Thymus (tissue), 11 donors: ENCODE measurements around the gene MYO7A. TPM values are rescaled to one million over a fixed set of nuclear protein-coding genes. Genes with fewer than 3 reads are reported as not detected.

Experiments
- DNase-seq, 9 donors: peaks; one replicate each; pipeline ENCODE4 v3.0.0-alpha.2; 2013; ENCODE audit warnings: low spot score in 9 of 9, low read depth in 6 of 9, missing footprints in 1 of 9
- H3K27ac ChIP-seq, 2 donors: one replicate each; pipeline ENCODE4 v1.5.1; 2013; ENCODE audit warnings: control low read depth in 1 of 2, low read depth in 1 of 2, low read length in 1 of 2, mild to moderate bottlenecking in 1 of 2, moderate library complexity in 1 of 2
- H3K27me3 ChIP-seq, 2 donors: one replicate each; pipeline ENCODE4 v1.5.1; 2013; ENCODE audit warnings: low read length in 1 of 2; ENCODE audit not compliant: control insufficient read depth in 2 of 2, insufficient read depth in 1 of 2
- H3K36me3 ChIP-seq, 2 donors: one replicate each; pipeline ENCODE4 v1.5.1; 2013; ENCODE audit warnings: low read length in 1 of 2, mild to moderate bottlenecking in 1 of 2, moderate library complexity in 1 of 2; ENCODE audit not compliant: control insufficient read depth in 2 of 2, insufficient read depth in 2 of 2
- H3K4me1 ChIP-seq, 2 donors: one replicate each; pipeline ENCODE4 v1.5.1; 2013; ENCODE audit warnings: low read length in 2 of 2; ENCODE audit not compliant: control insufficient read depth in 2 of 2, insufficient read depth in 2 of 2
- H3K4me3 ChIP-seq, 2 donors: one replicate each; pipeline ENCODE4 v1.5.1; 2013; ENCODE audit warnings: low read length in 2 of 2, control low read depth in 1 of 2, mild to moderate bottlenecking in 1 of 2
- H3K9me3 ChIP-seq, 2 donors: one replicate each; pipeline ENCODE4 v1.5.1; 2013; ENCODE audit warnings: low read length in 1 of 2, mild to moderate bottlenecking in 1 of 2; ENCODE audit not compliant: control insufficient read depth in 2 of 2, insufficient read depth in 1 of 2
- WGBS: extraction: QIAGEN DNeasy Blood & Tissue Kit; methylation state at CpG from one replicate; pipeline ENCODE4 v1.1.7; 2013; 5-methylcytosine and 5-hydroxymethylcytosine counted together
- polyA plus RNA-seq: library from polyadenylated mRNA; stranded (reverse); fragments of 200-250 nt; gene quantifications from one replicate; pipeline ENCODE4 v1.2.3, GENCODE V29; 2013
- total RNA-seq: library from RNA; stranded (reverse); fragments of 120-200 nt; gene quantifications from one replicate; pipeline ENCODE4 v1.2.4, GENCODE V29; 2013
- donor health status: healthy.

Gene MYO7A
- total and polyA plus RNA-seq, 2 donors = 1.5 to 7.6 TPM

- 97% methylated on average over 5 of the region's 5 CpGs for WGBS
- H3K4me3 ChIP-seq = no peak overlapping the region
- H3K36me3 ChIP-seq = no peaks in the 10 kb centered on the region
- H3K9me3 ChIP-seq = no peaks in the 10 kb centered on the region
- H3K27ac ChIP-seq = no peak overlapping the region
- DNase-seq = no peak
- H3K27me3 ChIP-seq = no peaks in the 10 kb centered on the region
- no peaks in the 10 kb centered on the region for H3K4me1 ChIP-seq
Measured at GRCh38 chr11:77230878-77231605, 103.0 kb downstream of the MYO7A start.

DNA sequence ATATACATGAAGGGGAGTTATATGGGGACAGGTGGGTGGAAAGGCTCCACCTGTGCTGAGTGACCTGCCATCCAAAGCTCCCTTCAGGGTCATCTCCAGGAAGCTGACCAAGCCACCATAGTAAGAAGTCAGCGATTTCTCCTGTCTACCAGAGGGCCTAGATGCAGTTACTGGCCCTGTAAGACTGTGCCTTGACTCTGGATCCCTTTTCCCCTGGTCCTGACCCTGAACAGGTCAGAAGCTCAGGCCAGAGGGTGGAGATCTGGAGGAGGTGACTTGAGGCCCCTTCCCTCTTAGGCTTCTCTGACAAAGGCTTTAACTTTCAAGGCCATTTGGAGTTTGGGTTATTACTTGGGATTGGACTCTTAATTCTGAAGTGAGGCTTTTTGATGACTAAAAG is 103.8 kb downstream of the MYO7A start:
- Histone ChIP-seq H3K27me3 (no peaks in the 10 kb centered on the region), H3K36me3 (no peaks in the 10 kb centered on the region), H3K9me3 (no peaks in the 10 kb centered on the region), H3K4me3 (no peak overlapping the region), H3K4me1 (no peaks in the 10 kb centered on the region), H3K27ac (no peak overlapping the region)
- 88% methylated on average over 1 of the region's 1 CpG for WGBS
- DNase-seq = no peak

- H3K4me3 ChIP-seq = no peak overlapping the region
- H3K4me1 ChIP-seq = no peaks in the 10 kb centered on the region
- no peaks in the 10 kb centered on the region for H3K9me3 ChIP-seq
- DNase-seq = no peak
- 95% methylated on average over 4 of the region's 4 CpGs for WGBS
- no peak overlapping the region for H3K27ac ChIP-seq
- no peaks in the 10 kb centered on the region for H3K27me3 ChIP-seq
- H3K36me3 ChIP-seq = no peaks in the 10 kb centered on the region
Measured at GRCh38 chr11:77232242-77232641, 104.2 kb downstream of the MYO7A start.

- no peaks in the 10 kb centered on the region for H3K36me3 ChIP-seq
- no peak for DNase-seq
- no peaks in the 10 kb centered on the region for H3K27me3 ChIP-seq
- WGBS = 96% methylated on average over 3 of the region's 3 CpGs
- no peak overlapping the region for H3K27ac ChIP-seq
- no peak overlapping the region for H3K4me3 ChIP-seq
- H3K4me1 ChIP-seq = no peaks in the 10 kb centered on the region
- no peaks in the 10 kb centered on the region for H3K9me3 ChIP-seq
Measured at GRCh38 chr11:77233011-77233410, 105.0 kb downstream of the MYO7A start.

GRCh38 chr11:77236901-77237300 is 108.9 kb downstream of the MYO7A start:
- H3K4me3 ChIP-seq = no peak overlapping the region
- no peaks in the 10 kb centered on the region for H3K36me3 ChIP-seq
- H3K9me3 ChIP-seq = no peaks in the 10 kb centered on the region
- no peak overlapping the region for H3K27ac ChIP-seq
- no peaks in the 10 kb centered on the region for H3K27me3 ChIP-seq
- H3K4me1 ChIP-seq = no peaks in the 10 kb centered on the region
- DNase-seq = no peak

DNA sequence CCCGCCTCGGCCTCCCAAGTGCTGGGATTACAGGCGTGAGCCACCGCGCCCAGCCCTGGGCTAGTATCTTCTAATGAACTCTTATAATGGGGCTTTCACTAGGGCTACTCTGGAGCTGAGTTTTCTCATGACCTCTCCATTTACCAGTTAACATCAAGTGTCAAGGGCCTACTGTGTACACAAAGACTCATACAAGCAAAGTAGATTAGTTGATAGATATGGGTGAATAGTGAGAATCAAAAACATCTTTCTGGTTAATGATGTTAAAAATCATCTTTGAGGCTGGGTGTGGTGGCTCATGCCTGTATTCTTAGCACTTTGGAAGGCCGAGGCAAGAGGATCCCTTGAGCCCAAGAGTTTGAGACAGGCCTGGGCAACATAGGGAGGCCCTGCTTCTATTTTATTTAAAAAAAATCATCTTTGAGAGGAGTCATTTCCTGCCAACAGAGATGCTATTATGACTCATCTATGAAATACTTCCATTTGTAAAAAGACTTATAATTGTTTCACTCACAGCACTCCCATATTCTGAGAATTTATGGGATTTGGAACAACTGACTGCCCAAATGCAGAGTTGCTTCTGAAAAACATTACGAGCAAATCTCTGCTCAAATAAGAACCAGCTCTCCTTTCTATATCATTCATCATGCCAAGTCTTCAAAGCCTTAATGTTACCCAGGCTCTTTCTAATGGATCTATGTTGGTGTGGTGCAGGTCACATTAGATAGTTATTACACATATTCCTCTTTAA is 116.4 kb downstream of the MYO7A start:
- 98% methylated on average over 7 of the region's 7 CpGs for WGBS

GRCh38 chr11:77249427-77249826 is 121.4 kb downstream of the MYO7A start:
- WGBS = 92% methylated on average over 3 of the region's 3 CpGs
- Histone ChIP-seq H3K27ac (no peak overlapping the region), H3K4me3 (no peak overlapping the region), H3K27me3 (no peaks in the 10 kb centered on the region), H3K36me3 (no peaks in the 10 kb centered on the region), H3K9me3 (peaks cover 0 to 6% of the 10 kb centered on the region in 2 donors), H3K4me1 (no peaks in the 10 kb centered on the region)
- no peak for DNase-seq

More for the DNA sequence above, 116.4 kb downstream of the MYO7A start:
- Histone ChIP-seq H3K27ac (no peak overlapping the region), H3K36me3 (no peaks in the 10 kb centered on the region), H3K27me3 (no peaks in the 10 kb centered on the region), H3K4me1 (no peaks in the 10 kb centered on the region), H3K4me3 (no peak overlapping the region), H3K9me3 (no peaks in the 10 kb centered on the region)
- DNase-seq = no peak

- no peaks in the 10 kb centered on the region for H3K27me3 ChIP-seq
- H3K27ac ChIP-seq = no peak overlapping the region
- 98% methylated on average over 1 of the region's 1 CpG for WGBS
- H3K4me1 ChIP-seq = no peaks in the 10 kb centered on the region
- no peak for DNase-seq
- peaks cover 0 to 6% of the 10 kb centered on the region in 2 donors for H3K9me3 ChIP-seq
- H3K4me3 ChIP-seq = no peak overlapping the region
- no peaks in the 10 kb centered on the region for H3K36me3 ChIP-seq
Measured at GRCh38 chr11:77250881-77251640, 123.0 kb downstream of the MYO7A start.
